ENCODE results near the gene FOXP1.

Gene FOXP1

GRCh38 chr3:71090207-71090606, 493.3 kb downstream of the FOXP1 start:
- no peak overlapping the region for H3K4me3 ChIP-seq (ENCODE audit: low read depth, low read length)
- H2AFZ ChIP-seq, result no peak overlapping the region
- H3K27ac ChIP-seq, result no peak overlapping the region
- H3K27me3 ChIP-seq (ENCODE audit: control insufficient read depth, insufficient read depth, low read length), result no peaks in the 10 kb centered on the region
- no peak for TF ChIP-seq CTCF (IDR thresholded peaks at IDR 0.05)
- no peaks in the 10 kb centered on the region for H3K36me3 ChIP-seq (ENCODE audit: control insufficient read depth, insufficient read depth, low read length)
- no peaks in the 10 kb centered on the region for H3K9me3 ChIP-seq (ENCODE audit: control insufficient read depth, low read length)
- H3K9ac ChIP-seq, result no peak overlapping the region
- no peaks in the 10 kb centered on the region for H3K4me1 ChIP-seq
- H3K4me2 ChIP-seq (ENCODE audit: low read length), result no peak overlapping the region
- no peaks in the 10 kb centered on the region for H3K79me2 ChIP-seq

- H3K27me3 ChIP-seq (ENCODE audit: control insufficient read depth, insufficient read depth, low read length), result no peaks in the 10 kb centered on the region
- no peaks in the 10 kb centered on the region for H3K4me1 ChIP-seq
- no peaks in the 10 kb centered on the region for H3K9me3 ChIP-seq (ENCODE audit: control insufficient read depth, low read length)
- no peak overlapping the region for H3K27ac ChIP-seq
- no peaks in the 10 kb centered on the region for H3K36me3 ChIP-seq (ENCODE audit: control insufficient read depth, insufficient read depth, low read length)
- H3K9ac ChIP-seq, result no peak overlapping the region
- H3K79me2 ChIP-seq, result no peaks in the 10 kb centered on the region
- no peak overlapping the region for H3K4me2 ChIP-seq (ENCODE audit: low read length)
- H2AFZ ChIP-seq, result no peak overlapping the region
- no peak overlapping the region for H3K4me3 ChIP-seq (ENCODE audit: low read depth, low read length)
- no peak for TF ChIP-seq CTCF (IDR thresholded peaks at IDR 0.05)
These were observed 494.2 kb downstream of the FOXP1 start for GRCh38 chr3:71089271-71089847.

- no peak overlapping the region for H3K9ac ChIP-seq
- H3K27me3 ChIP-seq (ENCODE audit: control insufficient read depth, insufficient read depth, low read length), result no peaks in the 10 kb centered on the region
- H3K4me3 ChIP-seq (ENCODE audit: low read depth, low read length), result no peak overlapping the region
- H3K36me3 ChIP-seq (ENCODE audit: control insufficient read depth, insufficient read depth, low read length), result no peaks in the 10 kb centered on the region
- H3K79me2 ChIP-seq, result no peaks in the 10 kb centered on the region
- no peak overlapping the region for H3K4me2 ChIP-seq (ENCODE audit: low read length)
- H3K4me1 ChIP-seq, result no peaks in the 10 kb centered on the region
- no peak overlapping the region for H3K27ac ChIP-seq
- TF ChIP-seq CTCF (IDR thresholded peaks at IDR 0.05), result no peak
- H3K9me3 ChIP-seq (ENCODE audit: control insufficient read depth, low read length), result no peaks in the 10 kb centered on the region
- no peak overlapping the region for H2AFZ ChIP-seq
These were observed 494.8 kb downstream of the FOXP1 start for GRCh38 chr3:71088742-71089141.

- Histone ChIP-seq H3K9ac (no peak overlapping the region), H3K9me3 (ENCODE audit: control insufficient read depth, low read length) (no peaks in the 10 kb centered on the region), H2AFZ (no peak overlapping the region), H3K36me3 (ENCODE audit: control insufficient read depth, insufficient read depth, low read length) (no peaks in the 10 kb centered on the region), H3K27ac (no peak overlapping the region), H3K27me3 (ENCODE audit: control insufficient read depth, insufficient read depth, low read length) (no peaks in the 10 kb centered on the region), H3K4me3 (ENCODE audit: low read depth, low read length) (no peak overlapping the region), H3K79me2 (no peaks in the 10 kb centered on the region), H3K4me1 (no peaks in the 10 kb centered on the region), H3K4me2 (ENCODE audit: low read length) (no peak overlapping the region)
- TF ChIP-seq CTCF (IDR thresholded peaks at IDR 0.05), result no peak
These were observed 495.4 kb downstream of the FOXP1 start for GRCh38 chr3:71088019-71088708.

All from parathyroid adenoma (tissue), 2 donors.